WTC11 (cell line): Measurements from ENCODE around the gene DNTT.

Source experiments
- ATF3 ChIP-seq: sonication (generic); formaldehyde crosslinking; conservative IDR thresholded peaks from 2 replicates; pipeline ENCODE4 v1.8.1; 2022; ENCODE audit warnings: mild to moderate bottlenecking, missing genetic modification reagents
- CTCF ChIP-seq: fragments of 200-600 bp; IDR thresholded peaks from 2 replicates; pipeline ENCODE4 v1.8.0; 2022; ENCODE audit warnings: antibody characterized with exemption
- FOXP4 ChIP-seq: sonication (generic); formaldehyde crosslinking; IDR thresholded peaks from 2 replicates; pipeline ENCODE4 v1.8.0; 2022; ENCODE audit warnings: mild to moderate bottlenecking, missing genetic modification reagents
- MAX ChIP-seq: sonication (generic); formaldehyde crosslinking; IDR thresholded peaks from 2 replicates; pipeline ENCODE4 v1.8.0; 2022; ENCODE audit warnings: mild to moderate bottlenecking, missing genetic modification reagents
- NFYB ChIP-seq: sonication (generic); formaldehyde crosslinking; conservative IDR thresholded peaks from 2 replicates; pipeline ENCODE4 v1.8.0; 2022; ENCODE audit warnings: low read depth, missing genetic modification reagents
- NR2C2 ChIP-seq: sonication (generic); formaldehyde crosslinking; IDR thresholded peaks from 2 replicates; pipeline ENCODE4 v1.8.0; 2022; ENCODE audit warnings: mild to moderate bottlenecking, missing genetic modification reagents
- OVOL2 ChIP-seq: fragments of 250-450 bp; sonication (Bioruptor Pico); IDR thresholded peaks from 2 replicates; pipeline ENCODE4 v1.9.0; 2021; ENCODE audit warnings: mild to moderate bottlenecking, borderline replicate concordance
- TP53 ChIP-seq: sonication (generic); formaldehyde crosslinking; IDR thresholded peaks from 2 replicates; pipeline ENCODE4 v1.8.1; 2023; ENCODE audit warnings: mild to moderate bottlenecking, missing genetic modification reagents
- ZNF219 ChIP-seq: sonication (generic); formaldehyde crosslinking; IDR thresholded peaks from 2 replicates; pipeline ENCODE4 v1.8.0; 2023; ENCODE audit warnings: missing genetic modification reagents, mild to moderate bottlenecking, borderline replicate concordance
- ZNF317 ChIP-seq: sonication (generic); formaldehyde crosslinking; IDR thresholded peaks from 2 replicates; pipeline ENCODE4 v1.8.1; 2023; ENCODE audit warnings: low read depth, mild to moderate bottlenecking, moderate library complexity, missing genetic modification reagents, borderline replicate concordance
- TF ChIP-seq, protein P1 (sequence below): sonication (generic); formaldehyde crosslinking; IDR thresholded peaks from 2 replicates; pipeline ENCODE4 v1.8.1; 2022; ENCODE audit warnings: low read depth, missing genetic modification reagents, borderline replicate concordance

DNA sequence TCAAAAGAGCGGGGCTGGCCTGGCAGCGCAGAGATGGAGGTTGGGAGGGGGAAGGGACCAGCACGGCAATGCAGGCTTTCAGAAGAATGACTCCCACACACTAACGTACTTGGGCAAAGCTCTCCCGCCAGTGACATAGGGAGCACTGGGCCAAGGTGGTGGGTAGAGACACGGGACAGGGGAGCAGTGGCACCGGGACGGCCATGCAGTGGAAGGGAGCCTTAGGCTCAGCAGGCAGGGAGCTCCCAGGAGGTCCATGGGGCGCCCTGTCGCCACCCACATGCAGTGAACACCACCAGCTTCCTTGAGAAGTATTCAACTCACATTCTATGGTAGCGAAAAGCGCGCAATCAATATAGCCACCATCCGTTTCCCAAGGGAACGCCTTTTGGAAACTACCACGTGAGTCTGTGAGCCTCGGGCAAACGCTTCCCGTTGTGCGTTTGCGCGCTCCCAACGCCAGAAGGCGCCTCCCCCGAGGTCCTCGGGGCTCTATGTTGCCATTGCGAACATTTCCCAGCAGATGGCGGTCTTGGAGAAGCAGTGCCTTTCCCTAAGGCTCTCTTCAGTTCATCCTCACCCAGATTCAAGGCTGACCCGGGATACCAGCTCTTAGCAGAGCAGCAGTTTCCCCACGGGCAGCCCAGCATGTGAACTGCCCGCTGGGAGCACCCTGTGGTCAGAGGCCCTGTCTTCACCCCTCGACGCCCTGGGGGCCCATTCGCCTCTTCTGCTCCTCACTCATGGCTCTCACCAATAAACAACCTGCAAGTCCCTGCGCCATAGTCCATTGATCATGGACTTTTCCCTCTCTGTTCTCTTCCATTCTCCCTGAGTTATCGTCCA lies 71.0 kb downstream of the DNTT start:
- TF ChIP-seq ZNF219 (CRISPR knock-in tag) (no peak), FOXP4 (CRISPR knock-in tag) (no peak), NFYB (no peak), OVOL2 (CRISPR knock-in tag) (no peak), CTCF (peak; percentile 78), ATF3 (CRISPR knock-in tag) (no peak), TP53 (CRISPR knock-in tag) (no peak), MAX (peak; percentile 91), ZNF317 (CRISPR knock-in tag) (no peak), NR2C2 (CRISPR knock-in tag) (no peak)
- TF ChIP-seq, protein P1, sequence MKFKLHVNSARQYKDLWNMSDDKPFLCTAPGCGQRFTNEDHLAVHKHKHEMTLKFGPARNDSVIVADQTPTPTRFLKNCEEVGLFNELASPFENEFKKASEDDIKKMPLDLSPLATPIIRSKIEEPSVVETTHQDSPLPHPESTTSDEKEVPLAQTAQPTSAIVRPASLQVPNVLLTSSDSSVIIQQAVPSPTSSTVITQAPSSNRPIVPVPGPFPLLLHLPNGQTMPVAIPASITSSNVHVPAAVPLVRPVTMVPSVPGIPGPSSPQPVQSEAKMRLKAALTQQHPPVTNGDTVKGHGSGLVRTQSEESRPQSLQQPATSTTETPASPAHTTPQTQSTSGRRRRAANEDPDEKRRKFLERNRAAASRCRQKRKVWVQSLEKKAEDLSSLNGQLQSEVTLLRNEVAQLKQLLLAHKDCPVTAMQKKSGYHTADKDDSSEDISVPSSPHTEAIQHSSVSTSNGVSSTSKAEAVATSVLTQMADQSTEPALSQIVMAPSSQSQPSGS (CRISPR knock-in tag), result no peak
